HCT116 (cell line): ENCODE measurements around the gene CACNA1S. TPM values are rescaled to one million over a fixed set of nuclear protein-coding genes. Genes with fewer than 3 reads are reported as not detected.

ENCODE experiments used
- ATAC-seq: fragments of 200-7000 bp; cut with Tn5 transposase; 2 replicates; pipeline ENCODE4 v1.9.1; 2020; ENCODE audit warnings: mild to moderate bottlenecking, moderate library complexity
- BruUV-seq: library from RNA; stranded (reverse); fragments of 400-500 nt; replicated peaks from 2 replicates; lab custom pipeline; 2021; lab: Mats Ljungman, UMichigan
- CTCF ChIA-PET: fragments of 300-600 bp; sonication (Branson Sonifier 250); formaldehyde crosslinking; loops from one replicate; lab custom pipeline; 2021; ENCODE audit warnings: antibody characterized with exemption; lab: Charles Lee
- POLR2A ChIA-PET: fragments of 300-600, 350-600 bp; sonication (Branson Sonifier 250); formaldehyde crosslinking; loops from one replicate; lab custom pipeline; 2021; ENCODE audit warnings: antibody characterized with exemption; lab: Charles Lee
- RAD21 ChIA-PET, 2 experiments: fragments of 300-600 bp; sonication (Branson Sonifier 250); formaldehyde crosslinking; loops; one replicate each; lab custom pipeline; 2023; ENCODE audit warnings: low total read pairs in 2 of 2; ENCODE audit not compliant: uncharacterized antibody in 2 of 2, unreplicated experiment in 2 of 2, low non-redundant PET in 1 of 2; lab: Charles Lee
- DNase-seq: peaks from one replicate; pipeline ENCODE4 v3.0.0-alpha.2; 2010; ENCODE audit warnings: low read depth, low spot score
- H2AFZ ChIP-seq: fragments of 200-600 bp; shearing (Covaris generic), sonication (generic); 2 replicates; pipeline ENCODE4 v1.6.1; 2017; ENCODE audit warnings: low read depth, mixed run types, mixed read lengths, antibody characterized with exemption, low read length; ENCODE audit not compliant: poor library complexity, severe bottlenecking
- H3K27ac ChIP-seq: 2 replicates; pipeline ENCODE4 v1.5.1; 2012; ENCODE audit warnings: low read depth, low read length
- H3K27me3 ChIP-seq: fragments of 200-600 bp; sonication (generic); 2 replicates; pipeline ENCODE4 v1.6.1; 2016; ENCODE audit warnings: mixed run types, low read length, mixed read lengths; ENCODE audit not compliant: insufficient read depth
- H3K36me3 ChIP-seq, 2 experiments: fragments of 200-500 bp in 1 of 2; fragments of 200-600 bp in 1 of 2; sonication (Bioruptor generic) in 1 of 2; sonication (generic) in 1 of 2; 2 replicates each; pipeline versions ENCODE4 v1.5.1 to v1.6.1; 2014 to 2016; ENCODE audit warnings: low read length in 2 of 2, inconsistent platforms in 1 of 2, mixed read lengths in 1 of 2, mixed run types in 1 of 2; ENCODE audit not compliant: insufficient read depth in 2 of 2, control insufficient read depth in 1 of 2
- H3K4me1 ChIP-seq, 2 experiments: fragments of 200-600 bp in 1 of 2; sonication (generic) in 1 of 2; 2 replicates each; pipeline versions ENCODE4 v1.5.1 to v1.6.1; 2012 to 2017; ENCODE audit warnings: low read length in 2 of 2, inconsistent platforms in 1 of 2, mild to moderate bottlenecking in 1 of 2, mixed read lengths in 1 of 2, mixed run types in 1 of 2, moderate library complexity in 1 of 2; ENCODE audit not compliant: insufficient read depth in 2 of 2, control insufficient read depth in 1 of 2
- H3K4me2 ChIP-seq: fragments of 200-600 bp; sonication (generic); 2 replicates; pipeline ENCODE4 v1.6.1; 2017; ENCODE audit warnings: mixed run types, low read length, mixed read lengths
- H3K4me3 ChIP-seq, 2 experiments: fragments of 200-600 bp in 1 of 2; sonication (generic) in 1 of 2; replicated peaks in 1 of 2; 2 replicates each; pipeline ENCODE4 v1.5.1; 2011 to 2016; ENCODE audit warnings: low read length in 2 of 2, control low read depth in 1 of 2, low read depth in 1 of 2, mild to moderate bottlenecking in 1 of 2, mixed read lengths in 1 of 2, mixed run types in 1 of 2
- H3K79me2 ChIP-seq: fragments of 200-600 bp; sonication (generic); 2 replicates; pipeline ENCODE4 v1.6.1; 2017; ENCODE audit warnings: mild to moderate bottlenecking, mixed run types, low read length, moderate library complexity, mixed read lengths; ENCODE audit not compliant: insufficient read depth
- H3K9ac ChIP-seq: fragments of 200-600 bp; sonication (generic); 2 replicates; pipeline ENCODE4 v1.6.1; 2016; ENCODE audit warnings: low read length, mixed read lengths
- H3K9me2 ChIP-seq: fragments of 200-600 bp; sonication (generic), shearing (Covaris generic); 2 replicates; pipeline ENCODE4 v1.6.1; 2017; ENCODE audit warnings: mixed run types, mild to moderate bottlenecking, moderate library complexity; ENCODE audit not compliant: insufficient read depth
- H3K9me3 ChIP-seq, 2 experiments: fragments of 200-500 bp in 1 of 2; fragments of 200-600 bp in 1 of 2; sonication (Bioruptor generic) in 1 of 2; sonication (generic) in 1 of 2; 2 replicates each; pipeline ENCODE4 v1.6.1; 2014 to 2017; ENCODE audit warnings: low read length in 2 of 2, mixed read lengths in 2 of 2, inconsistent platforms in 1 of 2, low read depth in 1 of 2, mild to moderate bottlenecking in 1 of 2, mixed run types in 1 of 2, moderate library complexity in 1 of 2; ENCODE audit not compliant: control insufficient read depth in 1 of 2, insufficient read depth in 1 of 2
- H4K20me1 ChIP-seq: fragments of 200-600 bp; sonication (generic), shearing (Covaris generic); 2 replicates; pipeline ENCODE4 v1.6.1; 2017; ENCODE audit warnings: mixed run types, mild to moderate bottlenecking, moderate library complexity; ENCODE audit not compliant: insufficient read depth
- CBX3 ChIP-seq: IDR thresholded peaks from 2 replicates; pipeline ENCODE4 v1.6.1; 2012; ENCODE audit warnings: low read depth
- CEBPB ChIP-seq: IDR thresholded peaks from 2 replicates; pipeline ENCODE4 v1.6.1; 2012; ENCODE audit warnings: low read depth
- CTCF ChIP-seq, 3 experiments: fragments of 200-600 bp in 1 of 3; sonication (generic) in 1 of 3; IDR thresholded peaks in 2 of 3; conservative IDR thresholded peaks in 1 of 3; 2 replicates each; pipeline ENCODE4 v1.5.1; 2012 to 2017; ENCODE audit warnings: low read depth in 2 of 3, low read length in 2 of 3, antibody characterized with exemption in 1 of 3, borderline replicate concordance in 1 of 3, control low read depth in 1 of 3, mild to moderate bottlenecking in 1 of 3, mixed read lengths in 1 of 3, mixed run types in 1 of 3, moderate library complexity in 1 of 3; ENCODE audit not compliant: insufficient read depth in 1 of 3
- ELF1 ChIP-seq: IDR thresholded peaks from 2 replicates; pipeline ENCODE4 v1.6.1; 2012; ENCODE audit warnings: low read depth, borderline replicate concordance
- EZH2 ChIP-seq: fragments of 200-600 bp; sonication (generic); IDR thresholded peaks from 2 replicates; pipeline ENCODE4 v1.6.1; 2017; ENCODE audit warnings: antibody characterized with exemption, mixed run types
- EZH2phosphoT487 ChIP-seq: fragments of 200-600 bp; IDR thresholded peaks from 2 replicates; pipeline ENCODE4 v1.6.1; 2018; ENCODE audit warnings: antibody characterized with exemption, borderline replicate concordance
- FOSL1 ChIP-seq: IDR thresholded peaks from 2 replicates; pipeline ENCODE4 v1.6.1; 2012; ENCODE audit warnings: low read depth
- JUND ChIP-seq: IDR thresholded peaks from 2 replicates; pipeline ENCODE4 v1.6.1; 2012
- MAX ChIP-seq: IDR thresholded peaks from 2 replicates; pipeline ENCODE4 v1.6.1; 2012
- POLR2A ChIP-seq: IDR thresholded peaks from 2 replicates; pipeline ENCODE4 v1.7.0; 2011; ENCODE audit warnings: borderline replicate concordance; ENCODE audit not compliant: insufficient read depth, insufficient read length; ENCODE audit errors: extremely low read depth
- POLR2AphosphoS5 ChIP-seq: IDR thresholded peaks from 2 replicates; pipeline ENCODE4 v1.6.1; 2011; ENCODE audit warnings: mild to moderate bottlenecking, low read depth, low read length, moderate library complexity
- SP1 ChIP-seq: IDR thresholded peaks from 2 replicates; pipeline ENCODE4 v1.6.1; 2012; ENCODE audit warnings: low read depth
- SRF ChIP-seq: IDR thresholded peaks from 2 replicates; pipeline ENCODE4 v1.6.1; 2012; ENCODE audit warnings: low read depth
- ZBTB33 ChIP-seq: IDR thresholded peaks from 2 replicates; pipeline ENCODE4 v1.6.1; 2011; ENCODE audit warnings: mild to moderate bottlenecking, low read length, moderate library complexity; ENCODE audit not compliant: insufficient replicate concordance; ENCODE audit errors: extremely low read depth
- ZNF274 ChIP-seq: fragments of 200-500 bp; sonication (Bioruptor generic); IDR thresholded peaks from 2 replicates; pipeline ENCODE4 v1.6.1; 2014; ENCODE audit warnings: mild to moderate bottlenecking, low read depth, low read length, inconsistent platforms
- intact Hi-C: fragments of 100-400 bp; cut with micrococcal nuclease; formaldehyde crosslinking; loops from 2 replicates; pipeline ENCODE4 v1.10.0; 2022
- total RNA-seq: library from RNA; stranded (reverse); gene quantifications from one replicate; pipeline ENCODE4 v1.2.1, GENCODE V29; 2021; ENCODE audit not compliant: unreplicated experiment

CACNA1S gene
- total RNA-seq, 1 experiment from 2014 or later: not detected

- no peak overlapping the region for H3K4me2 ChIP-seq
- H3K27ac ChIP-seq: no peak overlapping the region
- no peak overlapping the region for H2AFZ ChIP-seq
- DNase-seq (no peak), ATAC-seq (no peak)
- TF ChIP-seq POLR2A (no peak), ZBTB33 (no peak), EZH2 (no peak), ELF1 (no peak), CTCF (IDR thresholded peaks at IDR 0.05 in 2 of 3, conservative IDR thresholded peaks at IDR 0.05 in 1 of 3; ENCODE audit: borderline replicate concordance in 1 of 3, insufficient read depth in 1 of 3, low read depth in 2 of 3, low read length in 2 of 3) (no peak), ZNF274 (no peak), JUND (no peak), POLR2AphosphoS5 (no peak), FOSL1 (no peak), MAX (no peak), SP1 (no peak), EZH2phosphoT487 (no peak), SRF (no peak), CBX3 (no peak), CEBPB (no peak)
- no peak overlapping the region for H3K9ac ChIP-seq
- no peaks in the 10 kb centered on the region for H3K79me2 ChIP-seq
- ChIA-PET POLR2A (no interaction called here), RAD21 (no interaction called here), CTCF (no interaction called here)
- no peak overlapping the region for H3K4me3 ChIP-seq
- H3K36me3 ChIP-seq: no peaks in the 10 kb centered on the region
- no peaks in the 10 kb centered on the region for H3K9me3 ChIP-seq
- BruUV-seq: no TSS peak
- intact Hi-C loops: no loop called here
- H3K4me1 ChIP-seq: peaks cover 0 to 11% of the 10 kb centered on the region in 2 experiments; a peak in 1 of 4 replicates
- no peaks in the 10 kb centered on the region for H4K20me1 ChIP-seq
- no peaks in the 10 kb centered on the region for H3K27me3 ChIP-seq
- no peaks in the 10 kb centered on the region for H3K9me2 ChIP-seq
These were observed 103.4 kb downstream of the CACNA1S start for GRCh38 chr1:201008666-201009360.
